WTC11 (cell line): ENCODE data around the gene MBP. TPM values are rescaled to one million over a fixed set of nuclear protein-coding genes. Genes with fewer than 3 reads are reported as not detected.

Source experiments
- ATAC-seq: fragments of 200-7000 bp; cut with Tn5 transposase; 2 replicates; pipeline ENCODE4 v1.10.0; 2021; ENCODE audit warnings: mild to moderate bottlenecking, moderate library complexity
- CTCF ChIA-PET: fragments of 300-600 bp; sonication (Branson Sonifier 250); formaldehyde crosslinking; loops from one replicate; lab custom pipeline; 2021; ENCODE audit warnings: antibody characterized with exemption; lab: Charles Lee
- POLR2A ChIA-PET: fragments of 350-600 bp; sonication (Branson Sonifier 250); formaldehyde crosslinking; loops from one replicate; lab custom pipeline; 2021; ENCODE audit warnings: antibody characterized with exemption; lab: Charles Lee
- DNase-seq: peaks from one replicate; pipeline ENCODE4 v3.0.0; 2021; ENCODE audit warnings: low spot score
- H3K27ac Mint-ChIP-seq: 2 replicates; pipeline ENCODE4 v1.8.0; 2021; ENCODE audit warnings: mixed read lengths
- H3K27me3 Mint-ChIP-seq: 2 replicates; pipeline ENCODE4 v1.8.0; 2021; ENCODE audit warnings: low read depth, mild to moderate bottlenecking, moderate library complexity, mixed read lengths
- H3K36me3 Mint-ChIP-seq: 2 replicates; pipeline ENCODE4 v1.8.0; 2021; ENCODE audit warnings: mixed read lengths
- H3K4me1 Mint-ChIP-seq: 2 replicates; pipeline ENCODE4 v1.8.0; 2022; ENCODE audit warnings: mixed read lengths
- H3K4me3 Mint-ChIP-seq: 2 replicates; pipeline ENCODE4 v1.8.0; 2021; ENCODE audit warnings: mild to moderate bottlenecking, moderate library complexity, mixed read lengths
- H3K9me3 Mint-ChIP-seq: 2 replicates; pipeline ENCODE4 v1.8.0; 2021; ENCODE audit warnings: mixed read lengths
- AR ChIP-seq: fragments of 250-450 bp; sonication (Bioruptor Pico); IDR thresholded peaks from 2 replicates; pipeline ENCODE4 v1.9.0; 2021; ENCODE audit warnings: mild to moderate bottlenecking
- ATF2 ChIP-seq: sonication (generic); formaldehyde crosslinking; IDR thresholded peaks from 2 replicates; pipeline ENCODE4 v1.8.1; 2022; ENCODE audit warnings: low read depth, missing genetic modification reagents, borderline replicate concordance
- ATF6 ChIP-seq: sonication (generic); formaldehyde crosslinking; IDR thresholded peaks from 2 replicates; pipeline ENCODE4 v1.8.1; 2023; ENCODE audit warnings: mild to moderate bottlenecking, missing genetic modification reagents
- CREB1 ChIP-seq: sonication (generic); formaldehyde crosslinking; IDR thresholded peaks from 2 replicates; pipeline ENCODE4 v1.8.0; 2023; ENCODE audit warnings: mild to moderate bottlenecking, missing genetic modification reagents
- E2F1 ChIP-seq: sonication (generic); formaldehyde crosslinking; IDR thresholded peaks from 2 replicates; pipeline ENCODE4 v1.8.0; 2022; ENCODE audit warnings: mild to moderate bottlenecking, missing genetic modification reagents
- E2F4 ChIP-seq: sonication (generic); formaldehyde crosslinking; IDR thresholded peaks from 2 replicates; pipeline ENCODE4 v1.8.1; 2022; ENCODE audit warnings: low read depth, mild to moderate bottlenecking, moderate library complexity, missing genetic modification reagents, borderline replicate concordance
- ESRRA ChIP-seq: sonication (generic); formaldehyde crosslinking; IDR thresholded peaks from 2 replicates; pipeline ENCODE4 v1.8.1; 2022; ENCODE audit warnings: mild to moderate bottlenecking, missing genetic modification reagents, borderline replicate concordance
- KAT7 ChIP-seq: sonication (generic); formaldehyde crosslinking; IDR thresholded peaks from 2 replicates; pipeline ENCODE4 v1.8.1; 2023; ENCODE audit warnings: missing genetic modification reagents, mild to moderate bottlenecking, borderline replicate concordance
- MYBL2 ChIP-seq: sonication (generic); formaldehyde crosslinking; IDR thresholded peaks from 2 replicates; pipeline ENCODE4 v1.8.1; 2023; ENCODE audit warnings: mild to moderate bottlenecking, moderate library complexity, missing genetic modification reagents
- NFE2L1 ChIP-seq: sonication (generic); formaldehyde crosslinking; IDR thresholded peaks from 2 replicates; pipeline ENCODE4 v1.8.1; 2023; ENCODE audit warnings: missing genetic modification reagents
- NFYB ChIP-seq: sonication (generic); formaldehyde crosslinking; conservative IDR thresholded peaks from 2 replicates; pipeline ENCODE4 v1.8.0; 2022; ENCODE audit warnings: low read depth, missing genetic modification reagents
- OVOL2 ChIP-seq: fragments of 250-450 bp; sonication (Bioruptor Pico); IDR thresholded peaks from 2 replicates; pipeline ENCODE4 v1.9.0; 2021; ENCODE audit warnings: mild to moderate bottlenecking, borderline replicate concordance
- SP1 ChIP-seq: sonication (generic); formaldehyde crosslinking; conservative IDR thresholded peaks from 2 replicates; pipeline ENCODE4 v1.8.1; 2022; ENCODE audit warnings: missing genetic modification reagents
- ZBTB43 ChIP-seq: sonication (generic); formaldehyde crosslinking; IDR thresholded peaks from 2 replicates; pipeline ENCODE4 v1.8.1; 2023; ENCODE audit warnings: mild to moderate bottlenecking, missing genetic modification reagents
- ZNF317 ChIP-seq: sonication (generic); formaldehyde crosslinking; IDR thresholded peaks from 2 replicates; pipeline ENCODE4 v1.8.1; 2023; ENCODE audit warnings: low read depth, mild to moderate bottlenecking, moderate library complexity, missing genetic modification reagents, borderline replicate concordance
- ZNF512 ChIP-seq: sonication (generic); formaldehyde crosslinking; IDR thresholded peaks from 2 replicates; pipeline ENCODE4 v1.8.1; 2022; ENCODE audit warnings: missing genetic modification reagents, borderline replicate concordance
- ZNF532 ChIP-seq: fragments of 250-450 bp; sonication (Bioruptor Pico); IDR thresholded peaks from 2 replicates; pipeline ENCODE4 v1.9.0; 2021; ENCODE audit warnings: mild to moderate bottlenecking, borderline replicate concordance
- ZSCAN18 ChIP-seq: fragments of 250-450 bp; sonication (Bioruptor Pico); IDR thresholded peaks from 2 replicates; pipeline ENCODE4 v2.1.2; 2022; ENCODE audit warnings: mild to moderate bottlenecking, moderate library complexity
- total RNA-seq: library from RNA; stranded (reverse); gene quantifications from 3 replicates; pipeline ENCODE4 v1.2.3, GENCODE V29; 2021

The MBP gene
- total RNA-seq, 1 experiment from 2014 or later, result 19.6 TPM

- DNase-seq (no peak), ATAC-seq (no peak)
- H3K27ac Mint-ChIP-seq, result peak overlapping the region; percentile 13; the same call in 1 of the 2 replicates
- no peaks in the 10 kb centered on the region for H3K27me3 Mint-ChIP-seq
- ChIA-PET CTCF (interaction anchor here (1.3 to 1.8 kb wide), 2 partner anchors 13 to 29 kb away, joined by 3 to 6 read pairs; no protein-coding TSS in a partner anchor), POLR2A (no interaction called here)
- H3K9me3 Mint-ChIP-seq, result peaks cover 12% of the 10 kb centered on the region
- peaks cover 12% of the 10 kb centered on the region for H3K36me3 Mint-ChIP-seq
- peaks cover 29% of the 10 kb centered on the region for H3K4me1 Mint-ChIP-seq
- H3K4me3 Mint-ChIP-seq, result no peak overlapping the region
- TF ChIP-seq CREB1 (CRISPR knock-in tag), result no peak
- no peak for TF ChIP-seq NFE2L1 (CRISPR knock-in tag)
- no peak for TF ChIP-seq ZNF317 (CRISPR knock-in tag)
- TF ChIP-seq NFYB (CRISPR knock-in tag), result no peak
- no peak for TF ChIP-seq ATF2 (CRISPR knock-in tag)
- no peak for TF ChIP-seq ZBTB43
- TF ChIP-seq E2F4 (CRISPR knock-in tag), result no peak
- no peak for TF ChIP-seq ZNF512
- TF ChIP-seq ZNF532 (CRISPR knock-in tag), result no peak
- no peak for TF ChIP-seq ZSCAN18 (CRISPR knock-in tag)
- TF ChIP-seq E2F1 (CRISPR knock-in tag), result no peak
- TF ChIP-seq OVOL2 (CRISPR knock-in tag), result no peak
- no peak for TF ChIP-seq AR (CRISPR knock-in tag)
- TF ChIP-seq MYBL2 (CRISPR knock-in tag), result no peak
- TF ChIP-seq ESRRA (CRISPR knock-in tag), result no peak
- no peak for TF ChIP-seq KAT7
- TF ChIP-seq SP1 (CRISPR knock-in tag), result no peak
- no peak for TF ChIP-seq ATF6 (CRISPR knock-in tag)
Measured at GRCh38 chr18:77013811-77014521, 118.6 kb downstream of the MBP start.
